SIG-M5 (cell line): ENCODE measurements around the gene SLAMF1.
A peak's percentile ranks its signal among the peaks of the same experiment; 100 is the strongest.

ENCODE experiments used
- DNase-seq: peaks from one replicate; lab custom pipeline; 2025; lab: John Stamatoyannopoulos, UW

SLAMF1 gene

DNA sequence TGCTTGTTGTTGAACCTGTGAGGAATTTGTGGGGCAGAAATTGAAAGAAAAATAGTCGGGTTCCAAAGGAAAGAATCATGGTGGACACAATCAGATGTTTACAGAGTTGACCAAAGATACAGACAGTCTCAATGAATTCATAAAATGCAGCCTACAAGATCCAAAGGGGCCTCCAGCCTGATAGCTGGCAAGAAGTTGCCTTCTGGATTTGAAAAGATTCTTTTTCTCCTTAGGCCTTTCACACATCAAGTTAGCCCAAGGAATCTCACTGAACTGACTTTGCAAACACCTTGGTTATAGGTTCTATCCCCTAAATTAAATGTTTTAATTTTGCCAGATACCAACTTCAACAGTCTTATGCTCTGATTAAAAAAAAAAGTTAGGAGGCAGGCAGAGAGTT is 21.5 kb downstream of the SLAMF1 start:
- no peak for DNase-seq

DNA sequence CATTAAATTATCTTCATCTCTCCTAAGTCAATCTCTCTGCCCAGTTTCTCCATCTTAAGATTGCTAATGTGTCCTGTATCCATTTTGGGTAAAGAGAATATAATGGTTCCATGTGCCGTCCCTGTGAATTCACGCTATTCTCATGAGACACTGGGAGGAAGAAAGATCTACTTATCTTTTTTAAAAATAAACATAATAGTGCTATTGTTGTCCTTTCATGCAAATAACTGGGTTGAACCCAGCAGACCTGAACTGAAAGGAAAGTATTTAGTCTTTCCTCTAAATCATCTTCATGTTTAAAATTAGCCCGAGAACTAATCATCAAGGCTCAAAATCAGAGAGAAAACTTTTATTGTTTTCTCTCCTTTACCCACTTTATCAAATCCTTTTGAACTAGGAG is 22.4 kb downstream of the SLAMF1 start:
- DNase-seq = no peak

DNA sequence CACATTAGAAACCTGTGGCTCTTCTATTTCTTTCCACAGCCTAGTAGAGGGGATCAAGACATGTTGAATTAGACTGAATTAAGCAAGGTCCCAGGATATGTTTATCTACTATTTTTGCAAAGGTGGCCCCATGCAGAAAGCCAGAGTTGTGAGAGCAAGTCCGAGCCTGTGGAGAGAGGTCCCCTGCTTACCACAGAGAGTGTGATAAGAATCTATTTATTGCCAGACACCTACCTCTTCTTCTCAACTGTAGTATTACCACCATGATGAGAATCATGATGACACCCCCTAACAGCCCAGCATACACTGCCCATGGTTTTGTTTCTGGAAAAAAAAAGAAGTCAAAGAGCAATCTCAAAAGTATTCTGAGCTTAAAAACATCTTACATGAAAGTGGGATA is 23.0 kb downstream of the SLAMF1 start:
- no peak for DNase-seq

DNA sequence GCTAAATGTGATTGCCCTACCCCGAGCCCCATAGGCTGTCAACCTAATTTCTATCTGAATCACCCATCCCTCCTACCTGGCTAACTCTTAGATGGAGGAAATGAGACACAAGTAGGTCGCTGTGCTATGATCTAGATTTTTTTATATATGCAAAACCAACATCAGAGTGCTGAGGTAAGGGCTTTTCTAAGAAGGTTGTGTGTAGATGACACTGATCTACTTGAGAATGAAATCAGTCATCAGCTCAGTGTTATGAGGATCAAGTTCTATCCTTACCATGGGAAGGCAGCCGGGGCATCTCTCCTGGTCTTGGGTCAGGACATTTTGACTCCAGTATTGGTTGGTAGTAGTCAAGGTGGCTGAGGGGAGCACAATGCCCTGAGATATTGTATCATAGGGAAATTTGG is 23.6 kb downstream of the SLAMF1 start:
- DNase-seq = no peak

DNA sequence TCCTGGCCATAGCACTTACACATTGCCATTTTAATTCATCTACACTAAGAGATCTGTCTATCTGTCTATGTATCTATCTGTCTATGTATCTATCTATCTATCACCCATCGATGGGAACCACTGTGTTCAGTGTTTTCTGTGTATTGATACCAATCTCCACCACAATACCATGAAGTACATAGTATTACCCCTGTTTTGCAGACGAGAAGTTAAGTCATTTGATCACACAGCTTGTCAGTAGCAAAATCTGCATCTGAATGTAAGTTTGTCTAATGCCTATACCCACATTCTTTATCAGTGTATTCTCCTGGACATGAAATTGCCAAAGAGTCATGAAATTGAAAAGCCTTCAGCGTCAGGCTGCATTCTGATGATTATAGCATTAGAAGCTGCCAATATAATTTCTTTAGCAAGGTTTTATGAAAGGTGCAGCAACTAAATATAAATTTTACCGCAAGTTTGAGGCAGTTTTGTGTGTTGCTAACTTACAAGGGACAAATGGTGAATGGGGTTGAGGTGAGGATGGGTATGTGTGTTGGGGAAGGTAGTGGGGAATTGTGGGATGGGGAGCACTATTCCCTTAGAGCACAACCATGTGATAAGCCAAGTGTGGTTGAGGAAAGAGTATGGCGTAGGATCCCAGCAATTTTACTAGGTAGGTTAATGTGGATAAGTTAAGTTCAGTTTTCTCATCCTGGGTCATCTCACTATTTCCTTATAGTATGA is 24.2 kb downstream of the SLAMF1 start:
- DNase-seq = no peak

DNA sequence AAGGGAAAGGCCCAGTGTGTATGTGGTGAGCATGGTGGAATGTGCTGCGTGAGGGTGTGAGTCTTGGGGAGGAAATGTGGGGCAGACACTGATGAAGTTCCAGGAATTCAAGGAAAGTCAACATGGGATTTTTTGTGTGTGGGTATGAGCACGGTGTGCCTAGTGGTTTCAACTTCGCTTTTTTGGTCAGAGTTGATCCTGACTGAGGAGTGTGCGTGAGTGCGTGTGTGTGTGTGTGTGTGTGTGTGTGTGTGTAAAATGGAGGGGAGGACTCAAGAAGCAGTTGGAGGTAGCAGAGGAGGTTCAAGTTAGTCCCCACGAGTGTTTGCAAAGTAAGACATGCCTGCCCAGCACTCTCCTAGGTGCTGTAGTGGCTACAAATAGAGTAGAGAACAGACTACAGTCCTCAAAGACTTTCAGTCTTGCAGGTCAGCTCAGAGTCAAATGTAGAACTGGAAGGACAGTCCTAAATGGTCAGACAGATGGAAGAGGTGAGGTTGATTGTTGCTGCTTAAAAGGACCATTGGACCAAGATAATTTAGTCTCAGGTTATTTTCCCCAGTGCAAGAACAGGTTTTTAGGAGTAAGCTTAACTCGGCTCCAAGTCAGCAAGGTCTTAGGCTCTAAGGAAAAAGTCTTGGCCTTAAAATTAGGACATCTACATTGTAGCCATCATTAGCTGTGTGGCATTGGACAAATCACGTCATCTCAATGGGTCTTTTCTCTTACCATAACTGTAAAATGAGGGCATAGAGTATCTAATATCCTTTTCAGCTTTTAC is 25.0 kb downstream of the SLAMF1 start:
- no peak for DNase-seq

DNA sequence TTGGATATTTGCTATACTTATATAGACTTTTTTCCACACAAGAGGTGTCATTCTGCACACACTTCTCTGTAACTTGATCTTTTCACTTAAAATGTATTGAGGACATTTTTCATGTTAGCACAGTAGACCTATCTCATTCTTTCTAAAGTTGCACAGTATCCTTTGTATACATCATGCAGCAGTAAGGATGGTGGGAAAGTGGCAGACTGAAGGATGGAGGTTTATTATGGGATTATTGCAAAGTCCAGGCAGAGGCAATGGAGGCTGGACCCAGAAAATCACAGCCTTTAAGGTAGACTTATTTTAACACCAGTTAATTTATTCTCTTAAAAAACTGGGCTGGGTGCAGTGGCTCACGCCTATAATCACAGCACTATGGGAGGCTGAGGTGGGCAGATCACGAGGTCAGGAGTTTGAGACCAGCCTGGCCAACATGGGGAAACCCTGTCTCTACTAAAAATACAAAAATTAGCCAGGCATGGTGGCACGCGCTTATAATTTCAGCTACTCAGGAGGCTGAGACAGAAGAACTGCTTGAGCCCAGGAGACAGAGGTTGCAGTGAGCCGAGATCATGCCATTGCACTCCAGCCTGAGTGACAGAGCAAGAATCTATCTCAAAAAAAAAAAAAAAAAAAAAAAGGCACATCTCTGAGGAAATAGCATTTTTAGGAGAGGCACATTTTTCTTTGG is 25.8 kb downstream of the SLAMF1 start:
- DNase-seq = no peak

DNA sequence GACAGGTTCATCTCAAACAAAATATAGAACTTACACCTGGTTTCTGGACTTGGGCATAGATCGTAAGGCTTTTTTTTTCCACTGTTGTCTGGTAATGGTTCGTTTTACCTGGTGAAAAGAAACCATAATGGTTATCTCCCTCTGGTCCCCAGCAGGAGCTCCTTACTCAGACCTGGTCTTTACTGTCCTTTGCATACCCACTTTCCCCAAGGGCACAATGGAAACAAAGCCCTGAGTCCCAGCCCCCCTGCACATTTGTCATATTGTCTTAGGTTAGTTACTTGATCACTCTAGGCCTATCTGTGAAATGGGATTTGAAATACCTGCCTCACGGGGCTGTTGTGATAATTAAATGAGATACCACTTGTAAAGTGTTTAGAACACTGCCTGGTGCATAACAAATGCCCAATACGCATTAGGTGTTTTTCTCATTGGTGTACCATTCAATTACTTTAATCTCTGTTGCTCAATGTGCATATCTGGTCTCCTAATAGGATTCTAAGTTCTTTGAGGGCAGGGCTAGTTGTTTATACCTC is 27.0 kb downstream of the SLAMF1 start:
- DNase-seq = no peak

DNA sequence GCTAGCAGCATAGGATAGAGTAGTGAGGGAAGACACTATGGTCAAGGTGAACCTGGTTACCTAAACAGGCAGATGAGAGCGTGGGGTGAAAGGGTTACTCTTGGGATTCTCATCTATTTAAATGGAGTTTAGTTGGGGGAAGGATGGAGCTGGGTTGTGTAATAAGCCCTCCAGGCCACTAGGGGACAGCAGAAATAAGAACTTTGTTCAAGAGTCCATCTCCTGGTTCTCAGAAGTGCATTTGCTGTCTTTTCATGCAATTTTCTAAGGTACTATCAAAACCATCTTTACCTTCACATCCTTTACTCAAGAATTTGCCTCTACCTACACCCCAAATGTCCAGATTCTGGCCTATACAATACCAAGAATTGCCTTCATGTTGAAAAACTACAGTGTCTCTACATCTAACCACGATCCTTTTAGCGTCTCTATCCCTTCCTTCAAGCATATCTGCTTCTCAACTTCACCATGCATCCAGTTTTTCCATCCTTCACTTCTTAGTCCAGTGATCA is 28.0 kb downstream of the SLAMF1 start:
- no peak for DNase-seq

DNA sequence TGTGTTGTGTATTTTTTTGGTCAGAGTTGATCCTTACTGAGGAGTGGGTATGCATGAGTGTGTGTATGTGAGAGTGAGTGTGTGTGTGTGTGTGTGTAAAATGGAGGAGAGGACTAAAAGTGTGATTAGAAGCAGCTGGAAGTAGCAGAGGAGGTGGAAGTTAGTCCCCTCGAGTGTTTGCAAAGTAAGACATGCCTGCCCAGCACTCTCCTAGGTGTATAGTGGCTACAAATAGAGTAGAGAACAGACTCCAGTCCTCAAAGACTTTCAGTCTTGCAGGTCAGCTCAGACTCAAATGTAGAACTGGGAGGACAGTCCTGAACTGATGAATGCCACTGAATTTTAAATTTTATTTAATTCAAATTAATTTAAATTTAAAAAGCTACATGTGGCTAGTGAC is 28.5 kb downstream of the SLAMF1 start:
- no peak for DNase-seq

DNA sequence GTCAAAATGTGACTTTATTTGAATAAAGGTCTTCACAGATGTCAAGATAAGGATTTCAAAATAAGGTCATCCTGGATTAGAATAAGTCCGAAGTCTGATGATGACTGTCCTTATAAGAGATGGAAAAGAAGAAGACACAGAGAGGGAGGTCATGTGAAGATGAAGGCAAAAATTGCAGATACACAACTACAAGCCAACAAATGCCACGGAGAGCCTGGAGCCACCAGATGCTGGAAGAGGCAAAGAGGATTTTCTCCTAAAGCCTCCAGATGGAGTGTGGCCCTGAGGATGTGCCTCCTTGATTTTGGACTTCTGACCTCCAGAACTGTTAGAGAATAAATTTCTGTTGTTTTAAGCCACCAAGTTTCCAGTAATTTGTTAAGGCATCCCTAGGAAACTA is 31.2 kb downstream of the SLAMF1 start:
- DNase-seq = no peak

DNA sequence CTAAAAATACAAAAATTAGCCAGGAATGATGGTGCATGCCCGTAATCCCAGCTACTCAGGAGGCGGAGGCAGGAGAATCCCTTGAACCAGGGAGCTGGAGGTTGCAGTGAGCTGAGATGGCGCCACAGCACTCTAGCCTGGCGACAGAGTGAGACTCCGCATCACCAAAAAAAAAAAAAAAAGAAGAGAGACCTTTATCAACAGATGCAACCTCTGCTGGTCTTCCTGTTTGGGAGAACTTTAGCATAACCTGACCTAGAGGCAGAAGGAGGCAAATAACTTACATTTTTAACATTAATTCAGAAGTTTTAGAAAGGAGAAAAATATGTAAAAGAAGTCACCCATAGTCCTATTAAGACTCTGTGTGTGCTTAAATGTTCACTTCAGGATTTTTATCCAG is 32.4 kb downstream of the SLAMF1 start:
- no peak for DNase-seq

DNA sequence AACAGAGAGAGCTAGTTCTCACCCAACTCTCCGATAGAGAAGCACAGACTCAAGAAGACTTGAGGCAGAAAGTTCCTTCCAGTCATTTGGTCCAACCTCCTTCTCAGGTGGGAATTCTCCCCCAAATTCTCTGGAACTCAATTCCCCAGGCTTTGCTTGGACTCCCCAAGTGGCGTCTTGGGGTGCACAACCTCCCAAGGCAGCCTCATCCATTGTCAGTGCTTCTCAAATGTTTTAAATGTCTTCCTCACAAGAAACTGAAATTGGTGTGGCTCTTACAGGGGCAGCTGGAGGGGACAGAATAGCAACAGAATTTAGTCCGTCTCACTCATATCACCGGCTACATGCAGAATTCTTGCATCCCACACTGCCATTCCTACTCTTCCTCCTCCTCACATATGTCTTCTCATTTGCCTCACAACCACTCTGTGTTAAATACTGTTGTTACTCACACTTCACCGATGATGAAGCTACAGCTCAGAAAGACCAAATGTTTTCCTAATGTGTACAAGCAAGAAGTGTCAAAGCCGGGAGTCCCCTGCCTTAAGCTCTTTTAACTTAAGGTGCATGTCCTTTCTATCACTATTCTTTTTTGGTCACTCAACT is 34.1 kb downstream of the SLAMF1 start:
- no peak for DNase-seq

DNA sequence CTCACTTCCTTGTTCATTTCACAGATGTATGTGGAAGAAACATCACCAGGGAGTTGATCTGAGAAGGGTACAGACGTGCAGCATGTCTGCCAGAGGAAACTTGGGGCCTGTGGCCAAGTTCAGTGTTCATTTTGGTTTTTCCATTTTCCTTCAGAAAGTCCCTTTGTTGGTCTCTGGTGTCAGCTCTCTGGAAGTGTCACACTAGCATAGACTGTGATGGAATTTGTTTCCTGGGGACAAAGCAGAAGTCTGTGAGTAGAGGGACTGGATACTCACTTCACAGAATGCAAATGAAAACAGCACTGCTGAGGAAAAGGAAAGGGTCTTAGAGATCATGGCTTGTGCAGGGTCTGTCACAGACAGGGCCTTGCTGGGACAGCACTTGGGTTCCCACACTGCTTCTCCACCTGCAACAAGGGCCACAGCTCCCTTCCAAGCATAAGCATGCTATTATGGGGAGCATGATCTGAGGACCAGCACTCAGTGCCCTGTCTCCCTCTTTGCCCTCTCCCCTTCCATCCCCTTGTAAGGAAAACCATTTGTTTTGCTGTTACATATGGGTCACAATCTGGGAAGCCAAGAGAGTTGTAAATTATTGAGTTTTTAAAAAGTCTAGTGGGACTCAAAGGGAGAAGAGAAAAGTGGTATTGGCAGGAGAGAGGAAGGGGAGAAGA is 36.1 kb downstream of the SLAMF1 start:
- no peak for DNase-seq

DNA sequence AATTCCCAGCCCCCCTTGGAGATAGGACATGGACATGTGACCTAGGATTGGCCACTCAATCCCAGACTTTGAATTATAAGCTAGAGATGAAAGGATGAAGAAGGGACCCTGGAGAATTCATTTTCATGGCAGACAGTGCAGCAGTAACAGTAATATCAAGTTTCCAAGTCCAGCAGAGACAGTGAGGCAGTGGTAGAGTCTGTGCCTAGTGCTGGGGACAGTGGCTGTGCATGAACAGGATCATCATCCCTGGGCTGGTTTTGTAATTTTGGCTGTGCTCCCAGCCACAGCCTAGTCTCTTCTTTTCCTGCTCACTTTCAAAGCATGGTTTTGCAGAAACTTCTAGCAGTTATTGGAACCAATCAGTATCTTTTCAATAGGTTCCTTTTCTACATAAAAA is 37.9 kb downstream of the SLAMF1 start:
- DNase-seq = no peak

DNA sequence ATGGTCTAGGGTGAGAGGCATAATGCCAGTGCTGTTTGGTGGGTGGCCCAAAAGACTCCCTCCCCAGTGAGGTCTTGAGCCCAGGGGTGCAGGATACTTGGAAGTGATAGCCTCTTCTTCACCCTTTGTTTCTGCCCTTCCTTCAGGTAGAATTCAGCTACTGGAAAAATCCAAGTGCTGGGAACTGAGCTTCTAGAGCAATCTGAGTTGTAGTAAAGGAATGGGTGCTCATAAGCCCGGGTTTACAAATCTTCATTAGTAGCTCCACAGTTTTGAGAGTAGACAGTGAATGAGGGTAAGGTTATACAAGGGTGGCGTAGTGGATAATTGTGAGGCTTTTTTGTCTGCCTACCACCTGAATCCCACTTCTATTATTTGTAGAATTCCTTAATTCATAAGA is 38.3 kb downstream of the SLAMF1 start:
- DNase-seq = no peak

DNA sequence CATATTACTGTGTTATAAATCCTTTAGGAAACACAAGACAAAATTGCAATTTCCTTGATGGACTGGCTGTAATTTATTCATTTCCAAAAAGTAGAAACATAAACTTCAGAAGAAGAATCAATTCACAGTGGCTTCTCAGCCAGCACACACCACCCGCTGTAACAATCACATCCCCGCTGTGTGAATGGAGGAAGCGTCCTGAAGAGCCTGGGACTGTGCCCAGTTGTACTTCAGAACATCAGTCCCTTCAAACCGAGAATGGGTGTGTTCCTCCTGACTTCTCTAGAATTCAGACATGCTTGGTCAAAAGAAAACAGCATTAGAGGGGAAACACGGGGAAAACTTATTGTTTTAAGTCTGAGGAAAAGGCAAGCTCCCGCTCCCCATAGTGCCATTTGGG is 38.8 kb downstream of the SLAMF1 start:
- no peak for DNase-seq

DNA sequence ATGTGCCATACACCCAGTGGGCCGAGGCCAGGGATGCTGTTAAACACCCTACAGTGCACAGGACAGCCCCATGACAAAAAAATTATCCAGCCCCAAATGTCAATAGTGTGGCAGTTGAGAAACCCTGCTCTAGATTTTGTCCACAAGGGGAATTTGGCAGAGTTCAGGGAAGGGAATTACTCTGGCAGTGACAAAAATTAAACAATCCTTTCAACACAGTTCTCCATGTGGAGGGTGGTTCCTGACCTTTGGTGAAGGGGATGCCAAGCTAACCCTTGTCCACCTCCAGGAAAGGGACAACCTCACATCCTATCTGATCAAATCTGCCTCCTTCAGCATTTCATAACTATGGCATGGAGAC is 39.2 kb downstream of the SLAMF1 start:
- no peak for DNase-seq

DNA sequence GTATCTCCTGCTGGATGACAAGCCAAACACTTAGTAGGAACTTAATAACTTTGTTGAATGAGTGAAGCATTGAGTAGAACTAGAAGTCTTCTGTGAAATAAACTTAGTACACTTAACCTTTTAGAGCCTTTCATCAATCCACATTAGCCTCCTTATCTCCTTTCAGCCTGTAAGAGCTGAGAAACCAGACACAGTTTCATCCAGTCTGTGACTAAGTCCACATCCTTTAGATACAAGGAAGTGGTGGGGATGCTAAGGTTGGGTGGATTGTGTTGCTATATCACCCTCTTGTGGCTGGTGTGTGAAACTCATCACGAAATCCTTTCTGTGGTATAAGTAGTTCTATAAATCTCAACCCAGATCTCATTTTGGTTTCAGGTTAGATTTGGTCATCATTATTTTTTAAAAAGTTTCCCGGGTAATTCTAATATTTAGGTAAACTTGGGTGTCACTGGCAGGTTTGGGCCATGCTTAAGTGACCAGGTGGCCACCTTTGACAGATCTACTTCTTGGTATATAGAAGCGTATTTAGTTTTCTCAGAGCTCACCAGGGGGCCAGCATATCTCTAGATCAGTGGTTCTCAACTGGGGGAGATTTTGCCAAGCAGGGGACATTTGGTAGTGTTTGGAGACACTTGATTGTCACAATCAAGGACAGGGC is 39.7 kb downstream of the SLAMF1 start:
- DNase-seq = peak; percentile 69

DNA sequence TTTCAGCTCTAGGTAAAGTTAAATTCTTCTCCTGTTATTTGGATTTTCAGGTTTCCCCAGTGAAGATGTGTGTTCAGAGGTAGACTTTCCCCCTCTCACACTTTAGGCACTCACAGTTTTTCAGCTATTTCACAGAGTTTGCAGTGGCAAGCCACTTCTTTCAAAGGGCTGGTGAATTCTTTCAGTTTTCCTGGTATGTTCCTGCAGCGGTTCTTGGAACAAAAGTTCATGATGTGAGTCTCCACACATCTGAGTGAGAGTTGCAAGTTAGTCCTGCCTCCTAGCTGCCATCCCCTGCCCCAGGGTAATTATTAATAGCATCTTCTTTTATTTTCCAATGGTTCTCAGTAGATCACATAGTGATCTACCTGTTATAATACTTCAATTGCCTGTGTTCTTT is 40.2 kb downstream of the SLAMF1 start:
- no peak for DNase-seq

DNA sequence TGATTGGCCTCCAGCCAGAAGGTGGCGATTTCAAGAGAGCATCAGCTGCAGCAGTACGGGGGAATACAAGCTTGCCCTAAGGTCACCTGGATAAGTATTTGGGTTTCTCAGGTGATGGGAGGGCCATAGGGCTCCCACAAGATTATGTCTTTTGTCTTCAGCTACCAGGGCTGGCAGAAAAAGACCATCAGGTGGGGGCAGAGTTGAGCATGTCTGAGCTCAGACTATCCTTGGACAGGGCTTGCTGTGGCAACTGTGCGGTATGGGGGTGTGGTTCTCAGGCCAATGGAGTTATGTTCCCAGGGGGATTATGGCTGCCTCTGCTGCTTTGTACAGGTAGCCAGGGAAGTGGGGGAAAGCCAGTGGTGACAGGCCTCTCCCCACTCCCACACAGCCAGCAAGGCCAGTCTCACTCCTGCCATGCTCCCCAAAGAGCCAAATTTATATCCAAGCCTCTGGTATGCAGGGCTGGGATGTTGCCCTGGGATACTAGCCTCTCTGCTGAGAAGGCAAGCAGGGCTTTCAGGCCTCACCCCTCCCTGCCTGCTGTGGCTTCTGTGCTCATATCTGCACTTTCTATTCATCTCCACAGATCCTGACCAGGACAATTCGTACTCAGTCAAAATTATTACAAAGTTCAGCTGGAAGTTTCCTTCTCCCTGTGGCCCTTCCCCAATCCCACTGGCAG is 40.9 kb downstream of the SLAMF1 start:
- DNase-seq = no peak
